CD4-positive, CD25-positive, alpha-beta regulatory T cell (primary cell): ENCODE results near the gene RPA3. TPM values are rescaled to one million over a fixed set of nuclear protein-coding genes. Genes with fewer than 3 reads are reported as not detected.

Source experiments
- ATAC-seq, 2 donors: fragments of 150-1000 bp; cut with Tn5 transposase; one replicate each; pipeline ENCODE4 v1.10.0; 2021; ENCODE audit warnings: low read depth in 2 of 2, moderate number of reproducible peaks in 2 of 2, moderate library complexity in 1 of 2
- DNase-seq, 3 donors: peaks; one replicate each; pipeline versions ENCODE4 v3.0.0 to v3.0.0-alpha.2; 2012 to 2022; ENCODE audit warnings: mixed read lengths in 1 of 3
- H3K27ac ChIP-seq: one replicate; pipeline ENCODE4 v1.7.0; 2013; ENCODE audit warnings: mild to moderate bottlenecking, low read length; ENCODE audit not compliant: insufficient read depth, poor library complexity, severe bottlenecking
- H3K27me3 ChIP-seq: one replicate; pipeline ENCODE4 v1.7.0; 2013; ENCODE audit warnings: low read length; ENCODE audit not compliant: control insufficient read depth, insufficient read depth
- H3K36me3 ChIP-seq: one replicate; pipeline ENCODE4 v1.7.0; 2013; ENCODE audit warnings: mild to moderate bottlenecking, low read length, moderate library complexity; ENCODE audit not compliant: control insufficient read depth, insufficient read depth
- H3K4me1 ChIP-seq: 2 replicates; pipeline ENCODE4 v1.7.0; 2013; ENCODE audit warnings: mild to moderate bottlenecking, low read length; ENCODE audit not compliant: insufficient read depth, control insufficient read depth, poor library complexity, severe bottlenecking
- H3K4me3 ChIP-seq: one replicate; pipeline ENCODE4 v1.7.0; 2013; ENCODE audit warnings: low read depth, mild to moderate bottlenecking, low read length, moderate library complexity
- H3K9me3 ChIP-seq, 2 experiments: 1 replicate in 1 of 2; 2 replicates in 1 of 2; pipeline ENCODE4 v1.7.0; 2013; ENCODE audit warnings: low read length in 2 of 2, mild to moderate bottlenecking in 1 of 2, moderate library complexity in 1 of 2; ENCODE audit not compliant: control insufficient read depth in 2 of 2
- H3K27ac Mint-ChIP-seq, 3 donors: one replicate each; pipeline ENCODE4 v1.8.0; 2020 to 2022; ENCODE audit warnings: mild to moderate bottlenecking in 3 of 3, mixed read lengths in 3 of 3, moderate library complexity in 2 of 3
- H3K27me3 Mint-ChIP-seq: one replicate; pipeline ENCODE4 v1.8.0; 2022; ENCODE audit warnings: mild to moderate bottlenecking, mixed read lengths
- H3K36me3 Mint-ChIP-seq: one replicate; pipeline ENCODE4 v1.8.0; 2020; ENCODE audit warnings: mixed read lengths
- H3K4me1 Mint-ChIP-seq, 4 donors: one replicate each; pipeline ENCODE4 v1.8.0; 2020 to 2022; ENCODE audit warnings: mixed read lengths in 4 of 4, mild to moderate bottlenecking in 1 of 4
- H3K4me3 Mint-ChIP-seq, 4 donors: one replicate each; pipeline ENCODE4 v1.8.0; 2020 to 2022; ENCODE audit warnings: mild to moderate bottlenecking in 4 of 4, mixed read lengths in 4 of 4, moderate library complexity in 3 of 4
- H3K9me3 Mint-ChIP-seq, 7 donors: one replicate each; pipeline ENCODE4 v1.8.0; 2020 to 2022; ENCODE audit warnings: mixed read lengths in 7 of 7, mild to moderate bottlenecking in 3 of 7, moderate library complexity in 2 of 7
- polyA plus RNA-seq, 4 donors: library from polyadenylated mRNA; unstranded; fragments of 300-500 nt; fragmentation: Illumina TruSeq; gene quantifications; one replicate each; pipeline ENCODE4 v1.2.3, GENCODE V29; 2021
- total RNA-seq: library from RNA; stranded (reverse); gene quantifications from one replicate; pipeline ENCODE4 v1.2.3, GENCODE V29; 2022

RPA3 gene
- total and polyA plus RNA-seq, 5 donors from 2014 or later = 29.9 to 138 (median 106) TPM

- Histone ChIP-seq H3K36me3 (peaks cover 16% of the 10 kb centered on the region), H3K9me3 (peaks cover 0 to 4% of the 10 kb centered on the region in 2 experiments), H3K4me3 (no peak overlapping the region), H3K27me3 (no peaks in the 10 kb centered on the region), H3K4me1 (peaks cover 6% of the 10 kb centered on the region), H3K27ac (peak overlapping the region; percentile 6)
- H3K27me3 Mint-ChIP-seq = no peaks in the 10 kb centered on the region
- peaks cover 24% of the 10 kb centered on the region for H3K36me3 Mint-ChIP-seq
- peaks cover 0 to 5% (median 3%) of the 10 kb centered on the region in 7 donors for H3K9me3 Mint-ChIP-seq
- H3K27ac Mint-ChIP-seq = peak overlapping the region in 2 of 3 donors; percentile 10 to 76
- H3K4me1 Mint-ChIP-seq = peaks cover 40 to 55% (median 50%) of the 10 kb centered on the region in 4 donors
- no peak for DNase-seq
- no peak for ATAC-seq
- peak overlapping the region in 1 of 4 donors; percentile 57 for H3K4me3 Mint-ChIP-seq
Observed at GRCh38 chr7:7675686-7676085, 42.7 kb downstream of the RPA3 start.

- H3K4me3 ChIP-seq = peak overlapping the region; percentile 60
- peaks cover 0 to 4% of the 10 kb centered on the region in 2 experiments for H3K9me3 ChIP-seq
- Mint-ChIP-seq H3K9me3 (peaks cover 0 to 7% (median 4%) of the 10 kb centered on the region in 7 donors), H3K36me3 (peaks cover 29% of the 10 kb centered on the region), H3K27me3 (no peaks in the 10 kb centered on the region), H3K27ac (peak overlapping the region; percentile 88 to 94 (median 91)), H3K4me3 (peak overlapping the region; percentile 5 to 75 (median 62)), H3K4me1 (peaks cover 37 to 56% (median 47%) of the 10 kb centered on the region in 4 donors)
- peaks cover 6% of the 10 kb centered on the region for H3K4me1 ChIP-seq
- H3K27me3 ChIP-seq = no peaks in the 10 kb centered on the region
- ATAC-seq (peak in 1 of 2 donors; percentile 34), DNase-seq (no peak)
- peaks cover 17% of the 10 kb centered on the region for H3K36me3 ChIP-seq
- H3K27ac ChIP-seq = no peak overlapping the region
Observed at GRCh38 chr7:7673240-7673550, 45.2 kb downstream of the RPA3 start.

GRCh38 chr7:7672545-7673239 lies 45.7 kb downstream of the RPA3 start:
- peak in 1 of 2 donors; percentile 11 for ATAC-seq
- peak in 1 of 3 donors; percentile 15 for DNase-seq
- H3K27ac ChIP-seq = no peak overlapping the region

DNA sequence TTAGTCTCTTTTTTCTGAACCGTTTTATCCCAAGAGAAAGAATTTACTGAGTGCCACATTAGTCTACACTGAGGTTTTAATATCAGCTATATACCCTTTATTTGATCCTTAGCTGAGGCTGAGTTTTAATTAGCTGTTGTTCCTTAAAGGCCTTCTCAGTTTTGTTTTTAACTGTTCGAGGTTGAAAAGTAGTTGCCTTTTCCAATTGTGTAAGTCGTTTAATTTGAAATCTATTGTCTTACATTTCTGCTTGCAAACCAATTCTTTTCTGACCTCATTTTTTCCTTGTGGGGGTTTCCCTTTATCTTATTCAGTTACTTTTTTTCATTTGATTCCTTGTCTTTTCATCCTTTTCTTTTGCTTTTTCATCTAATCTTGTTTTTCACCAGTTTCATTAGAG lies 47.0 kb downstream of the RPA3 start:
- Mint-ChIP-seq H3K4me1 (peaks cover 41 to 58% (median 47%) of the 10 kb centered on the region in 4 donors), H3K27me3 (no peaks in the 10 kb centered on the region), H3K27ac (peak overlapping the region; percentile 16 to 91 (median 88)), H3K36me3 (peaks cover 20% of the 10 kb centered on the region), H3K9me3 (peaks cover 0 to 6% (median 0%) of the 10 kb centered on the region in 7 donors), H3K4me3 (peak overlapping the region in 2 of 4 donors; percentile 11 to 12)
- H3K4me1 ChIP-seq = peaks cover 6% of the 10 kb centered on the region
- H3K4me3 ChIP-seq = peak overlapping the region; percentile 23
- H3K36me3 ChIP-seq = peaks cover 25% of the 10 kb centered on the region
- H3K27ac ChIP-seq = peak overlapping the region; percentile 43
- no peaks in the 10 kb centered on the region for H3K27me3 ChIP-seq
- ATAC-seq (no peak), DNase-seq (no peak)
- no peaks in the 10 kb centered on the region for H3K9me3 ChIP-seq

More at GRCh38 chr7:7672545-7673239, 45.7 kb downstream of the RPA3 start:
- Histone ChIP-seq H3K27me3 (no peaks in the 10 kb centered on the region), H3K36me3 (peaks cover 22% of the 10 kb centered on the region), H3K4me1 (peaks cover 6% of the 10 kb centered on the region), H3K4me3 (peak overlapping the region; percentile 60), H3K9me3 (no peaks in the 10 kb centered on the region)
- Mint-ChIP-seq H3K36me3 (peaks cover 25% of the 10 kb centered on the region), H3K4me3 (peak overlapping the region in 3 of 4 donors; percentile 5 to 75 (median 69)), H3K9me3 (peaks cover 0 to 6% (median 3%) of the 10 kb centered on the region in 7 donors), H3K27ac (peak overlapping the region; percentile 88 to 94 (median 91)), H3K4me1 (peaks cover 37 to 56% (median 47%) of the 10 kb centered on the region in 4 donors), H3K27me3 (no peaks in the 10 kb centered on the region)

- H3K27me3 Mint-ChIP-seq = no peaks in the 10 kb centered on the region
Observed at GRCh38 chr7:7670490-7670889, 47.9 kb downstream of the RPA3 start.

DNA sequence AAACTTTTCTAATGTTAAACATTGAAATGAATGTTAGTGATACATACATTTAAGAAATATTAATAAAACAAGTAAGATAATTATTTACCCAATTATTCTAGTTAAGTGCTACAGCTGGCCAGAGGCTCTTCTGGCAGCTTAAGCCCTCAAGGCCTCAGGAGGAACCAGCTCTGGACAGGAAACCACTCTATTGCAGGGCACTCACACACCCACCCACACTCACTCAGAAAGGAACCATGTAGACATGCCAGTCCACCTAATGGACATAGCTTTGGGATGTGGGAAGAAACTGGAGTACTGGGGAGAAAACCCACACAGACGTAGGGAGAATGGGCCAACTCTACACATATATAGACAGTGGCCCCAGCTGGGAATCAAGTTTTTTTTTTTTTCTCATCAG lies 49.7 kb downstream of the RPA3 start:
- H3K27ac Mint-ChIP-seq = peak overlapping the region in 1 of 3 donors; percentile 91
- H3K4me1 Mint-ChIP-seq = peaks cover 42 to 50% (median 44%) of the 10 kb centered on the region in 4 donors

More at GRCh38 chr7:7670490-7670889, 47.9 kb downstream of the RPA3 start:
- H3K36me3 ChIP-seq = peaks cover 19% of the 10 kb centered on the region
- Mint-ChIP-seq H3K9me3 (peaks cover 0 to 3% (median 0%) of the 10 kb centered on the region in 7 donors), H3K4me1 (peaks cover 38 to 51% (median 44%) of the 10 kb centered on the region in 4 donors), H3K4me3 (peak overlapping the region in 1 of 4 donors; percentile 19), H3K27ac (peak overlapping the region in 2 of 3 donors; percentile 5 to 91), H3K36me3 (peaks cover 13% of the 10 kb centered on the region)
- no peak overlapping the region for H3K27ac ChIP-seq
- no peaks in the 10 kb centered on the region for H3K27me3 ChIP-seq
- no peak for DNase-seq
- no peaks in the 10 kb centered on the region for H3K9me3 ChIP-seq
- H3K4me3 ChIP-seq = no peak overlapping the region
- H3K4me1 ChIP-seq = peaks cover 6% of the 10 kb centered on the region
- ATAC-seq = no peak

DNA sequence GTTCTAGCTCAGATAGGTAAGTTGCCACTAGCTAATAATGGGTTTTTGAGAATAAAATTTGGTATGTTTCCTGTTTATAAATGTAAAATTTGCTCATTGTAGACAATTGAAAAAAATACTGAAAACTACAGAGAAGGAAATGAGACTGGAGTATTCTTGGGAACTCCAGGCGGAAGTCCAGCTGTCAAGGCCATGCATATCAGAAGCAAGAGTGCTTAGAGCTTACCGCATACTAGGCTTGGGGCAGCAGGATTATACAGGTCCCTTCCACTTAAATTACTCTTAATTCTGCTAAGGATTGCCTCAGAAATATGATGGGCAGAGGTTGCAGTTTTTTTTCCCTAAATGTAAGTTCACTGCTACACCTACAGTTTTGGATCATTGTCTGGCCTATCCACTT lies 51.2 kb downstream of the RPA3 start:
- Histone ChIP-seq H3K4me3 (no peak overlapping the region), H3K9me3 (no peaks in the 10 kb centered on the region), H3K4me1 (peaks cover 6% of the 10 kb centered on the region), H3K27ac (no peak overlapping the region), H3K27me3 (no peaks in the 10 kb centered on the region), H3K36me3 (peaks cover 9% of the 10 kb centered on the region)
- DNase-seq (no peak), ATAC-seq (no peak)
- no peak overlapping the region for H3K4me3 Mint-ChIP-seq
- peaks cover 5% of the 10 kb centered on the region for H3K36me3 Mint-ChIP-seq
- peaks cover 0 to 3% (median 0%) of the 10 kb centered on the region in 7 donors for H3K9me3 Mint-ChIP-seq
- no peak overlapping the region for H3K27ac Mint-ChIP-seq
- no peaks in the 10 kb centered on the region for H3K27me3 Mint-ChIP-seq
- peaks cover 27 to 46% (median 41%) of the 10 kb centered on the region in 4 donors for H3K4me1 Mint-ChIP-seq

More for the DNA sequence above, 49.7 kb downstream of the RPA3 start:
- no peak overlapping the region for H3K4me3 Mint-ChIP-seq
- no peaks in the 10 kb centered on the region for H3K9me3 ChIP-seq
- H3K9me3 Mint-ChIP-seq = peaks cover 0 to 3% (median 0%) of the 10 kb centered on the region in 7 donors
- no peak for ATAC-seq
- H3K36me3 Mint-ChIP-seq = peaks cover 9% of the 10 kb centered on the region
- H3K4me1 ChIP-seq = peaks cover 6% of the 10 kb centered on the region
- no peaks in the 10 kb centered on the region for H3K27me3 Mint-ChIP-seq
- no peak overlapping the region for H3K27ac ChIP-seq
- H3K27me3 ChIP-seq = no peaks in the 10 kb centered on the region
- no peak for DNase-seq
- no peak overlapping the region for H3K4me3 ChIP-seq
- H3K36me3 ChIP-seq = peaks cover 9% of the 10 kb centered on the region
